ENCODE results near the gene CEP135. TPM values are rescaled to one million over a fixed set of nuclear protein-coding genes. Genes with fewer than 3 reads are reported as not detected.

Gene CEP135
- total RNA-seq, 2 donors from 2014 or later: 1.6 to 1.8 TPM

DNA sequence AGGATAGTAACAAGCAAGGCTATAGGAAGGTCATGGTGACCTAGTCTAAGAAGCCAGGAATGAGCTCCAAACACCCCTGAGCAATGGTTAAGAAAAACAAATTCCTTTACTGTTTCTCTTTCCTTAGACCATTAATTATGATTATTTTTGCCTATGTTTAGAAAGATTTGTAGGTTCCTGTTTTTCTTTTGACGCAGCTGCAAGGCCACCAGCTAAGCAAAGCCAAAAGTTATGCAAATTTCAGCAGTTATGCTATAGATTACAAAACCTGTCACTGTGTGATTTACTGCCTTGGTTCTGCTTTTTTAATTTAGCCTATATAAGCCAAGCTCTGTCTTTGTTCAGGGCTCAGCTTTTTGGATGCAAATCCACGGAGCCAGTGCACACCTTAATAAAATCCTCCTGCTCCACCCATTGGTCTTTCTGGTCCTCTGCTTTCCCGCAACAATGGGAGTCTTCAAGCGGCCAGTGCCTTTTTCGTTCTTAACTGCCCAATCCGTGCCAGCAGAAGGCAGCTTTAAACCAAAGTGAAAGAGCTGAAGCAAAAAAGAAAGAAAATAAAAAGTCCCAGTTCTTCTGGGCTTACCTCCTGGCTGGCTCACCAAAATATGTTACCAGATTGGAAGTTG is 1.4 kb upstream of the CEP135 start:
- no peaks in the 10 kb centered on the region for H3K27me3 ChIP-seq
- H3K27ac ChIP-seq: peak overlapping the region; percentile 87 to 93
- TF ChIP-seq, protein P1, sequence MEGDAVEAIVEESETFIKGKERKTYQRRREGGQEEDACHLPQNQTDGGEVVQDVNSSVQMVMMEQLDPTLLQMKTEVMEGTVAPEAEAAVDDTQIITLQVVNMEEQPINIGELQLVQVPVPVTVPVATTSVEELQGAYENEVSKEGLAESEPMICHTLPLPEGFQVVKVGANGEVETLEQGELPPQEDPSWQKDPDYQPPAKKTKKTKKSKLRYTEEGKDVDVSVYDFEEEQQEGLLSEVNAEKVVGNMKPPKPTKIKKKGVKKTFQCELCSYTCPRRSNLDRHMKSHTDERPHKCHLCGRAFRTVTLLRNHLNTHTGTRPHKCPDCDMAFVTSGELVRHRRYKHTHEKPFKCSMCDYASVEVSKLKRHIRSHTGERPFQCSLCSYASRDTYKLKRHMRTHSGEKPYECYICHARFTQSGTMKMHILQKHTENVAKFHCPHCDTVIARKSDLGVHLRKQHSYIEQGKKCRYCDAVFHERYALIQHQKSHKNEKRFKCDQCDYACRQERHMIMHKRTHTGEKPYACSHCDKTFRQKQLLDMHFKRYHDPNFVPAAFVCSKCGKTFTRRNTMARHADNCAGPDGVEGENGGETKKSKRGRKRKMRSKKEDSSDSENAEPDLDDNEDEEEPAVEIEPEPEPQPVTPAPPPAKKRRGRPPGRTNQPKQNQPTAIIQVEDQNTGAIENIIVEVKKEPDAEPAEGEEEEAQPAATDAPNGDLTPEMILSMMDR (IDR thresholded peaks at IDR 0.05): no peak
- DNase-seq (ENCODE audit: low spot score): no peak
- H3K4me1 ChIP-seq: peaks cover 0 to 24% of the 10 kb centered on the region in 2 donors
- H3K9me3 ChIP-seq: no peaks in the 10 kb centered on the region
- H3K4me3 ChIP-seq: peak overlapping the region; percentile 12 to 78
- no peaks in the 10 kb centered on the region for H3K36me3 ChIP-seq

DNA sequence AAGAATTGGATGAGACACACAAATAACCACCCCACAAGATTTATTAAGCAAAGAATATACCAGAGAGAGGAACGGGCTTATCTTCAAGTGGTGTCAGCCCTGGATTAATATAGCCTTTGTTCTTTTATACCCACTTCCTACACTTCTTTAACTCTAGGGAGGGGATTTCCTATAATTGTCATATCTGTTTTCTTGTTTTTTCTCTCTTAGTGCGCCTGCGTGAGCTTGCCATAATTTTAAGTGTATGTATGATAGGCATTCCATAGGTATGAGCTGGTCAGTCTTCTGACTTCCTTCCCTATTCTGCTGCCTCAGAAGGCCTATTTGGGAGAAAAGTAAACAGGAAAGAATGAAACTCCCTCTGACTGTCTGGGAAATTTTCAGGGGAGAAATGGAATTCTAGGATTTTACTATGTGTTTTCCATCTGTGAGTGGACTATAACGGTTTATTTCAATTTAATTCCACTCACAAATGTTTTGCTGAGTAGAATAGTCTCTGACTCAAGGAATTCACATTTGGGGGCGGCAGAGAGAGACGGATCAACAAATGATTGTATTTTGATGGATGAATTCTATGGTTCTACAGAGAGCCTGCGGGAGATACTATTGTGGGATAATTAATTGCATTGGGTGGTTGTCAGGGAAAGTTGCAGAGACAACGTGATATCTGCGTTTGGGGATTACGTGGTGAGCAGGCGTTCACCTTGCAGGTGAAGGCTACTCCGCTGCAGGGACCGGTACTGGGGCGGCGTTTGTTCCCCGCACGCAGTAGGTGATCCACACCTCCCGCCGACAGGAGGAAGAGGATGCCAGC is 626 bp upstream of the CEP135 start:
- H3K4me1 ChIP-seq: peaks cover 0 to 24% of the 10 kb centered on the region in 2 donors
- H3K4me3 ChIP-seq: peak overlapping the region; percentile 78 to 91
- H3K36me3 ChIP-seq: no peaks in the 10 kb centered on the region
- TF ChIP-seq, protein P1 (IDR thresholded peaks at IDR 0.05): no peak
- peak overlapping the region; percentile 87 to 93 for H3K27ac ChIP-seq
- H3K27me3 ChIP-seq: no peaks in the 10 kb centered on the region
- no peaks in the 10 kb centered on the region for H3K9me3 ChIP-seq
- no peak for DNase-seq (ENCODE audit: low spot score)

DNA sequence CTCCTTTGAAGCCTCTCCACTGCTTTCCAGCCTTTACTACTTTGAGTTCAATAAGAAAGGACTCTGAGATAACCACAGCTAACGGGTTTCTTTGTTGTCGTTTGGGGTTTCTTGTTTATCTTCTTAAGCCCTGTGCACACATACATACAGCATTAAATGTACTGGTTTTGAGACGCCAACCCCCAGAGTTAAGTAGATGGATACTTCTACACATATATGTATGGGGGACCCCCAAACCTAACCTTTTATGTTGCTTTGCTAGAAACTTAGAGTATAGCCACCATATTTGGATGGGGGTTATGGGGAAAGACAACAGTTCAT is 697 bp downstream of the CEP135 start:
- DNase-seq (ENCODE audit: low spot score): no peak
- H3K9me3 ChIP-seq: no peaks in the 10 kb centered on the region
- peak overlapping the region; percentile 87 to 93 for H3K27ac ChIP-seq
- H3K36me3 ChIP-seq: no peaks in the 10 kb centered on the region
- TF ChIP-seq, protein P1 (IDR thresholded peaks at IDR 0.05): no peak
- H3K4me1 ChIP-seq: peaks cover 0 to 24% of the 10 kb centered on the region in 2 donors
- peak overlapping the region; percentile 78 to 91 for H3K4me3 ChIP-seq
- no peaks in the 10 kb centered on the region for H3K27me3 ChIP-seq

DNA sequence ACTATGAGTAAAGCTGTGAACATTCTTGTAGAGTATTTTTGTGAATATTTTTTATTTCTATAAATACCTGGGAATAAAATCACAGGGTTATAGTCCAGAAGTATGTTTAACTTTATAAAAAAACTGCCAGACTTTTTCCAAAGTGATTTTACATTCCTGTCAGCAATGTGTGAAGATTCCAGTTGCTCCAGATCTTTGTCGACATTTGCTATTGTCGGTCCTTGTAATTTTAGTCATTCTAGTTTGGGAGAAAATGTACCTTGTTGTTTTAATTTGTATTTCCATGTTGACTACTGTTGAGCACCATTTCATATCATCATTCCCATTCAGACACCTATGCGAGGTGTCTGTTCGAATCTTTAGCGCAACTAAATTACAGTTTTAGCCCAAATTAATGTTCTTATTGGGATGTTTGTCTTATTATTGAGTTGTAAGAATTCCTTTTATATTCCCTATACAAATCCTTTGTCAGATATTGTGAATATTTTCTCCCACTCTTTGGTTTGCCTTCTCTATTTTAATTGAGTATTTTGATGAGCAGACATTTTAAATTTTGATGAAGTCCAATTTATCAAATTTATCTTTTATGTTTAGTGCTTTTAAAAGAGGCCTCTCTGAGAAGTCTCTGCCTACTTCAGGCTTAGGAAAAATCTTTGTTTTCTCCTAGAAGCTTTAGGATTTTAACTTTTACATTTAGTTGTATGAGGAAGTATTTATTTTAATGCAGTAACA is 2.6 kb downstream of the CEP135 start:
- TF ChIP-seq, protein P1 (IDR thresholded peaks at IDR 0.05): no peak

DNA sequence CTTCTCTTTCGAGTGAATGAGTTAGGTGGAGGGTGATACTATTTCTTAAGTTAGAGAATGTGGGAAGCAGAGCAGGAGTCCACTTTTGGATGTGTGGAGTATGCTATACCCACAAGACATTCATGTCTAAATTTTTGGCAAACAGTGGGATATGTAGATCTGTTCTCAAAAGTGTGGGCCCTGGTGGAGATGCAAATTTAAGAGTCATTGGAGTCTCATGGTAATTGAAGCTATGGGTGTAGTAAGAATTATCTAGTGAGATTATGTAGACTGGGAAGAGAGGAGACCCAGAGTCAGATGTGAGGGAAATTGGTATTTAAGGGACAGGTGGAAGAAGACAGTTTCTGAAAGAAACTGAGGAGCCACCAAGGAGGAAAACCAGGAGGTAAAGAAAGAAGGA is 7.0 kb downstream of the CEP135 start:
- Histone ChIP-seq H3K27ac (no peak overlapping the region), H3K4me1 (no peaks in the 10 kb centered on the region), H3K36me3 (no peaks in the 10 kb centered on the region), H3K27me3 (no peaks in the 10 kb centered on the region), H3K9me3 (no peaks in the 10 kb centered on the region), H3K4me3 (no peak overlapping the region)
- DNase-seq (ENCODE audit: low spot score): no peak
- TF ChIP-seq, protein P1 (IDR thresholded peaks at IDR 0.05): no peak

More for the DNA sequence above, 2.6 kb downstream of the CEP135 start:
- no peaks in the 10 kb centered on the region for H3K36me3 ChIP-seq
- no peak overlapping the region for H3K27ac ChIP-seq
- H3K9me3 ChIP-seq: no peaks in the 10 kb centered on the region
- no peak for DNase-seq (ENCODE audit: low spot score)
- no peaks in the 10 kb centered on the region for H3K27me3 ChIP-seq
- peaks cover 0 to 24% of the 10 kb centered on the region in 2 donors for H3K4me1 ChIP-seq
- H3K4me3 ChIP-seq: no peak overlapping the region
